Esophagus muscularis mucosa (tissue), 4 donors: ENCODE results near the gene PTPN14. TPM values are rescaled to one million over a fixed set of nuclear protein-coding genes. Genes with fewer than 3 reads are reported as not detected.
A peak's percentile ranks its signal among the peaks of the same experiment; 100 is the strongest.

Experiments used
- DNase-seq: peaks from one replicate; pipeline ENCODE4 v3.0.0-alpha.2; 2017; ENCODE audit errors: extremely low spot score
- H3K27ac ChIP-seq, 4 donors: fragments of 200-600 bp; sonication (generic); replicated peaks in 1 of 4; 1 replicate in 3 of 4; 2 replicates in 1 of 4; pipeline ENCODE4 v1.5.1; 2016 to 2019; ENCODE audit warnings: mild to moderate bottlenecking in 1 of 4
- H3K27me3 ChIP-seq, 4 donors: fragments of 200-600 bp; sonication (generic); one replicate each; pipeline versions ENCODE4 v1.5.1 to v1.6.0; 2016 to 2019
- H3K36me3 ChIP-seq, 4 donors: fragments of 200-600 bp; sonication (generic); one replicate each; pipeline ENCODE4 v1.5.1; 2016 to 2019
- H3K4me1 ChIP-seq, 4 donors: fragments of 200-600 bp; sonication (generic); one replicate each; pipeline ENCODE4 v1.5.1; 2016 to 2019
- H3K4me3 ChIP-seq, 4 donors: fragments of 200-600 bp; sonication (generic); 1 replicate in 2 of 4; 2 replicates in 2 of 4; pipeline ENCODE4 v1.5.1; 2016 to 2019; ENCODE audit warnings: mild to moderate bottlenecking in 4 of 4, moderate library complexity in 1 of 4
- H3K9me3 ChIP-seq, 4 donors: fragments of 200-600 bp; sonication (generic); 1 replicate in 3 of 4; 2 replicates in 1 of 4; pipeline ENCODE4 v1.5.1; 2016 to 2019
- CTCF ChIP-seq, 3 experiments: fragments of 200-600 bp in 2 of 3; fragments of 450-650 bp in 1 of 3; sonication (generic) in 2 of 3; IDR thresholded peaks; one replicate each; pipeline ENCODE4 v1.5.1; 2017 to 2019; ENCODE audit warnings: antibody characterized with exemption in 3 of 3, mild to moderate bottlenecking in 2 of 3, moderate library complexity in 1 of 3
- EP300 ChIP-seq: sonication (generic); formaldehyde crosslinking; IDR thresholded peaks from one replicate; pipeline ENCODE4 v1.6.1; 2017; ENCODE audit warnings: antibody characterized with exemption
- POLR2A ChIP-seq: fragments of 450-650 bp; IDR thresholded peaks from one replicate; pipeline ENCODE4 v1.6.1; 2017; ENCODE audit warnings: antibody characterized with exemption, moderate library complexity, mild to moderate bottlenecking, low read depth
- POLR2AphosphoS5 ChIP-seq, 2 donors: sonication (generic); formaldehyde crosslinking; IDR thresholded peaks; one replicate each; pipeline ENCODE4 v1.6.1; 2017; ENCODE audit warnings: antibody characterized with exemption in 2 of 2
- WGBS: methylation state at CpG from one replicate; pipeline ENCODE4 v1.1.5; 2018; 5-methylcytosine and 5-hydroxymethylcytosine counted together
- intact Hi-C: fragments of 100-400 bp; cut with DNase I; formaldehyde crosslinking; loops from one replicate; pipeline ENCODE4 v1.15.1; 2023
- total RNA-seq, 4 donors: library from RNA; depleted of rRNA; stranded (reverse); fragments of >200 nt; gene quantifications; one replicate each; pipeline versions ENCODE4 v1.1.0 to v1.2.1, GENCODE V29; 2016

PTPN14 gene
- total RNA-seq, 4 donors from 2014 or later: 48.5 to 108 (median 69.1) TPM

- peaks cover 7 to 13% (median 11%) of the 10 kb centered on the region in 4 donors for H3K4me1 ChIP-seq
- no peak overlapping the region for H3K27ac ChIP-seq
- H3K4me3 ChIP-seq: peak overlapping the region; percentile 16 to 42 (median 30)
- peaks cover 0 to 6% (median 2%) of the 10 kb centered on the region in 4 donors for H3K36me3 ChIP-seq
- no peaks in the 10 kb centered on the region for H3K27me3 ChIP-seq
- intact Hi-C loops: no loop called here
- DNase-seq: no peak
- 54% methylated on average over 25 of the region's 25 CpGs for WGBS
- no peaks in the 10 kb centered on the region for H3K9me3 ChIP-seq
- TF ChIP-seq CTCF (IDR thresholded peaks at IDR 0.05) (no peak), POLR2A (no peak), EP300 (no peak), POLR2AphosphoS5 (IDR thresholded peaks at IDR 0.05) (no peak)
Measured at GRCh38 chr1:214303141-214303930, 248.1 kb downstream of the PTPN14 start.

- Histone ChIP-seq H3K27ac (no peak overlapping the region), H3K27me3 (no peaks in the 10 kb centered on the region), H3K9me3 (no peaks in the 10 kb centered on the region), H3K4me1 (peaks cover 7 to 13% (median 11%) of the 10 kb centered on the region in 4 donors), H3K36me3 (peaks cover 0 to 6% (median 2%) of the 10 kb centered on the region in 4 donors), H3K4me3 (no peak overlapping the region)
- TF ChIP-seq POLR2A (no peak), POLR2AphosphoS5 (IDR thresholded peaks at IDR 0.05) (no peak), CTCF (IDR thresholded peaks at IDR 0.05) (no peak), EP300 (no peak)
- intact Hi-C loops: no loop called here
- DNase-seq: no peak
Measured at GRCh38 chr1:214301526-214301925, 249.9 kb downstream of the PTPN14 start.

- Histone ChIP-seq H3K4me3 (no peak overlapping the region), H3K4me1 (peaks cover 7 to 18% (median 11%) of the 10 kb centered on the region in 4 donors), H3K9me3 (no peaks in the 10 kb centered on the region), H3K27ac (no peak overlapping the region), H3K36me3 (peaks cover 0 to 3% (median 1%) of the 10 kb centered on the region in 4 donors), H3K27me3 (no peaks in the 10 kb centered on the region)
- TF ChIP-seq POLR2AphosphoS5 (IDR thresholded peaks at IDR 0.05): no peak
- no peak for TF ChIP-seq POLR2A
- no peak for TF ChIP-seq CTCF (IDR thresholded peaks at IDR 0.05)
- TF ChIP-seq EP300: no peak
- no peak for DNase-seq
- WGBS: 96% methylated on average over 9 of the region's 9 CpGs
- intact Hi-C loops: no loop called here
Measured at GRCh38 chr1:214300149-214300780, 251.1 kb downstream of the PTPN14 start.

Other genes with a start within 250 kb of the PTPN14 start
- gene CENPF, start 51.6 kb upstream of the PTPN14 start, total RNA-seq: 1 to 10 TPM in 2 of 4 donors, under 1 TPM in 2; 0.32 to 1.2 (median 0.99) TPM